Lower lobe of right lung (tissue), 2 donors: ENCODE measurements around the gene LHPP. TPM values are rescaled to one million over a fixed set of nuclear protein-coding genes. Genes with fewer than 3 reads are reported as not detected.

Experiments
- ATAC-seq, 2 donors: fragments of 200-7000 bp; cut with Tn5 transposase; one replicate each; pipeline ENCODE4 v1.9.1; 2020 to 2022; ENCODE audit warnings: mild to moderate bottlenecking in 2 of 2, moderate library complexity in 2 of 2
- DNase-seq: peaks from one replicate; pipeline ENCODE4 v3.0.0-alpha.2; 2020
- H3K27ac ChIP-seq: fragments of 200-600 bp; one replicate; pipeline ENCODE4 v1.8.0; 2022
- H3K27me3 ChIP-seq: fragments of 200-600 bp; one replicate; pipeline ENCODE4 v1.8.0; 2022; ENCODE audit warnings: low read depth
- H3K36me3 ChIP-seq: fragments of 200-600 bp; one replicate; pipeline ENCODE4 v1.8.0; 2022; ENCODE audit warnings: mild to moderate bottlenecking
- H3K4me1 ChIP-seq: fragments of 200-600 bp; one replicate; pipeline ENCODE4 v1.8.0; 2022
- H3K4me3 ChIP-seq: fragments of 200-600 bp; one replicate; pipeline ENCODE4 v1.8.0; 2022; ENCODE audit warnings: mild to moderate bottlenecking
- H3K9me3 ChIP-seq: fragments of 200-600 bp; one replicate; pipeline ENCODE4 v1.8.0; 2022
- intact Hi-C: fragments of 100-400 bp; cut with DNase I; formaldehyde crosslinking; loops from one replicate; pipeline ENCODE4 v1.11.0; 2022
- total RNA-seq: library from RNA; stranded (reverse); fragmentation: NEBNext Ultra II Directional; extraction: Animal tissue kit (Norgen Biotek cat#: 25700); gene quantifications from one replicate; pipeline ENCODE4 v1.2.1, GENCODE V29; 2021
- TF ChIP-seq, protein P1 (sequence below): fragments of 200-600 bp; IDR thresholded peaks from one replicate; pipeline ENCODE4 v1.8.0; 2022; ENCODE audit warnings: antibody characterized with exemption, mild to moderate bottlenecking
- donor health status: DM: no; HTN: yes; CAD: no; lungs with severe emphysema.

Gene LHPP
- total RNA-seq, 1 donor from 2014 or later: 17.8 TPM

GRCh38 chr10:124637091-124637700 is 175.6 kb downstream of the LHPP start:
- DNase-seq: no peak
- H3K4me3 ChIP-seq: no peak overlapping the region
- no peaks in the 10 kb centered on the region for H3K36me3 ChIP-seq
- H3K27ac ChIP-seq: no peak overlapping the region
- H3K27me3 ChIP-seq: no peaks in the 10 kb centered on the region
- intact Hi-C loops: loop anchor here (10.0 kb wide), 1 partner anchor 108 kb away; the partner anchor contains the start of gene FAM53B
- H3K4me1 ChIP-seq: peaks cover 69% of the 10 kb centered on the region
- TF ChIP-seq, protein P1, sequence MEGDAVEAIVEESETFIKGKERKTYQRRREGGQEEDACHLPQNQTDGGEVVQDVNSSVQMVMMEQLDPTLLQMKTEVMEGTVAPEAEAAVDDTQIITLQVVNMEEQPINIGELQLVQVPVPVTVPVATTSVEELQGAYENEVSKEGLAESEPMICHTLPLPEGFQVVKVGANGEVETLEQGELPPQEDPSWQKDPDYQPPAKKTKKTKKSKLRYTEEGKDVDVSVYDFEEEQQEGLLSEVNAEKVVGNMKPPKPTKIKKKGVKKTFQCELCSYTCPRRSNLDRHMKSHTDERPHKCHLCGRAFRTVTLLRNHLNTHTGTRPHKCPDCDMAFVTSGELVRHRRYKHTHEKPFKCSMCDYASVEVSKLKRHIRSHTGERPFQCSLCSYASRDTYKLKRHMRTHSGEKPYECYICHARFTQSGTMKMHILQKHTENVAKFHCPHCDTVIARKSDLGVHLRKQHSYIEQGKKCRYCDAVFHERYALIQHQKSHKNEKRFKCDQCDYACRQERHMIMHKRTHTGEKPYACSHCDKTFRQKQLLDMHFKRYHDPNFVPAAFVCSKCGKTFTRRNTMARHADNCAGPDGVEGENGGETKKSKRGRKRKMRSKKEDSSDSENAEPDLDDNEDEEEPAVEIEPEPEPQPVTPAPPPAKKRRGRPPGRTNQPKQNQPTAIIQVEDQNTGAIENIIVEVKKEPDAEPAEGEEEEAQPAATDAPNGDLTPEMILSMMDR: no peak
- no peaks in the 10 kb centered on the region for H3K9me3 ChIP-seq
- ATAC-seq: no peak

DNA sequence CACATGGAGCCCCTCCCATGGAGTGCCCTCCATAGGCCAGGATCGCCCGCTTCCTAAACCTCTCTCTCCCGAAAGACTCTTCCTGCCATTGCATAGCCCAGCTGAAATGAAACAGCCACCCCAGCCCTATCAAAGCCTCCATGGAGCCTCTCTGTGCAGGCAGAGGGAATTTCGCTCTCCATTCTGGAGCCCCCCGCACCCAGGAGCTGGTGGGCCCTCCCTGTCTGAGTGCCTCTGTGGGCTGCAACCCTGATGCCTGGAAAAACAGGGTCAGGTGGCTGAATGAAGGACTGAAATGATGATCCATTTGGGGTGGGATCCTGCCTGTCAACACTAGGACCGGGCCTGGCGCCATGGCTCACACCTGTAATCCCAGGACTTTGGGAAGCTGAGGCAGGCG is 176.1 kb downstream of the LHPP start:
- H3K27ac ChIP-seq: no peak overlapping the region

DNA sequence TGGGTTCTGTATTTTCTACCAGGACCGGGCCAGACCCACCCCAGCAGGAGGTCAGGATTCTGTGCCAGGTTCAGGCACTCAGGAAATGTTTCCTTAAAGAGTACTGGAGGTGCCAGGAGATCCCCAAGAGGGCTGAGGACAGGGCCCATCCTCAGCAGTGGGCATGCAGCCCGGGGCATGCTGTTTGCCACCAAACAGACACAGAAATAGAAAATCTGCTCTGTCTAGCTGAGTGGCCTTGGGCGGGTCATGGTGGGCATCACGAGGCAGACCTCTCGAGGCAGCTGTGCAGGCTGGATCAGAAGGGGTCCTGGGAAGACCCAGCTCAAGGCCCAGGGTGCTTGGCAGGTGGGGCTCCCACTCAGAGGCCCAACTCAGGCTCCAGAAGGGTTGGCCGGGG is 177.6 kb downstream of the LHPP start:
- Histone ChIP-seq H3K27ac (no peak overlapping the region), H3K4me1 (peaks cover 74% of the 10 kb centered on the region)
- no peak for ATAC-seq

More for the DNA sequence above, 176.1 kb downstream of the LHPP start:
- no peaks in the 10 kb centered on the region for H3K9me3 ChIP-seq
- intact Hi-C loops: loop anchor here (10.0 kb wide), 1 partner anchor 107 kb away; the partner anchor contains the start of gene FAM53B
- no peak overlapping the region for H3K4me3 ChIP-seq
- no peaks in the 10 kb centered on the region for H3K36me3 ChIP-seq
- TF ChIP-seq, protein P1: no peak
- H3K4me1 ChIP-seq: peaks cover 69% of the 10 kb centered on the region
- DNase-seq: no peak
- ATAC-seq: no peak
- no peaks in the 10 kb centered on the region for H3K27me3 ChIP-seq

DNA sequence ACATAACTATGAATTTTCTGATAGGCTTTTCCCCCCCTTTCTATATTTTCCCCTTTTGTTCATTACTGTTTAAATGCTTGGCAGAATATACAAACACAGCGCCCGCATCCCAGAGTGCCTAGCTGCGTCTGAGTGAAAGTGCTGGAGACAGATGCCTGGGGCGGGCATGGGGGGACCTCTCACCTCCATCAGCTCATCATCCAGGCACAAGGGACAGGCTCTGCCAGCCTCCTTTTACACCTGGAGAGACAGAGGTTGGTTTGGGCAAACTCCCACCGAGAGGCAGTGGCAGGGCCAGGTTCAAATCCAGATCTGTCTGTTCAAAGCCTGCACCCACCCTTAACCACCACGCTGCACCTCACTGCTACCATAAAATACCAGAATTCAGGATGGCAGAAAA is 178.0 kb downstream of the LHPP start:
- DNase-seq: no peak
- Histone ChIP-seq H3K4me1 (peaks cover 78% of the 10 kb centered on the region), H3K27me3 (no peaks in the 10 kb centered on the region), H3K4me3 (no peak overlapping the region), H3K27ac (no peak overlapping the region), H3K9me3 (no peaks in the 10 kb centered on the region), H3K36me3 (no peaks in the 10 kb centered on the region)
- TF ChIP-seq, protein P1: no peak
- ATAC-seq: no peak
- intact Hi-C loops: loop anchor here (10.0 kb wide), 1 partner anchor 105 kb away; the partner anchor contains the start of gene FAM53B

More for the DNA sequence above, 177.6 kb downstream of the LHPP start:
- TF ChIP-seq, protein P1: no peak
- DNase-seq: no peak
- Histone ChIP-seq H3K9me3 (no peaks in the 10 kb centered on the region), H3K27me3 (no peaks in the 10 kb centered on the region), H3K36me3 (no peaks in the 10 kb centered on the region), H3K4me3 (no peak overlapping the region)
- intact Hi-C loops: loop anchor here (10.0 kb wide), 1 partner anchor 106 kb away; the partner anchor contains the start of gene FAM53B

GRCh38 chr10:124640056-124640455 is 178.4 kb downstream of the LHPP start:
- ATAC-seq (no peak), DNase-seq (no peak)
- Histone ChIP-seq H3K4me3 (no peak overlapping the region), H3K4me1 (peaks cover 82% of the 10 kb centered on the region), H3K27me3 (no peaks in the 10 kb centered on the region), H3K9me3 (no peaks in the 10 kb centered on the region), H3K27ac (peak overlapping the region; percentile 77), H3K36me3 (no peaks in the 10 kb centered on the region)
- TF ChIP-seq, protein P1: no peak
- intact Hi-C loops: no loop called here
